Stimulated activated CD8-positive, alpha-beta memory T cell treated with anti-CD3 and anti-CD28 coated beads, Interleukin-15, amount 100 ng/mL, for 24 hours (primary cell): Measurements from ENCODE around the gene RPEL1.
"Not testable (repeated sequence)": the region's sequence is repeated elsewhere in the genome, so short reads cannot be mapped to it uniquely, and the experiment has no call there.

Experiments
- DNase-seq: peaks from one replicate; pipeline ENCODE4 v3.0.0-alpha.2; 2020; ENCODE audit warnings: low read depth

The RPEL1 gene

DNA sequence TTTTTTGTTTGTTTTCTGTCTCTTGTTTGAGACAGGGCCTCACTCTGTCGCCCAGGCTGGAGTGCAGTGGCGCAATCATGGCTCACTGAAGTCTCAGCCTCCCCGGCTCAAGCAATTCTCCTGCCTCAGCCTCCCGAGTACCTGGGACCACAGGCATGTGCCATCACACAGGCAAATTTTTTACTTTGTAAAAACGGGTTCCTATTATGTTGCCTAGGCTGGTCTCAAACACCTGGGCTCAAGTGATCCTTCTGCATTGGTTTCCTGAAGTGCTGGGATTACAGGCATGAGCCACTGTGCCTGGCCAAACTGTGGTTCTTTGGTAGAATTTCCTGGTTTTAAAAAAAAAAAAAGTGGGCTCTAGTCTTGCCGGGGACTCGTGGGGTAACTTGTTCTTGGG lies at the start of gene RPEL1:
Gene RPEL1, plus strand, starts transcription at position 301 of the 400 bp plus-strand sequence. CDS start 110 bp downstream, outside the sequence.
- DNase-seq, result not testable (repeated sequence)

DNA sequence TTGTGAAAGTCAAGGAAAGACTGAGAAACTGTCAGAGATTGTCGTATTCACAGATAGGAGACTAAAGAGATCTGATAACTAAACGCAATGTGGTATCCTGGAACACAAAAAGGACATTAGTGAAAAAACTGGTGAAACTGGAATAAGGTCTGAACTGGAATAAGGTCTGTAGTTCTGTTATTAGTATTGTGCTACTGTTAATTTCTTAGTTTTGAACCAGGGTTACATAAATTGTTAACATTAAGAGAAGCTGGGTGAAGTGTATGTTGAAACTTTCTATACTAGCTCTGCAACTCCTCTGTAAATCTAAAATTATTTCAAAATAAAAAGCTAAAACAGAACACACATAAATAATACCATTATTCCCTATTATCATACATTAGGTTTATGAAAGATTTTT lies 49.2 kb upstream of the RPEL1 start:
- DNase-seq, result no peak

DNA sequence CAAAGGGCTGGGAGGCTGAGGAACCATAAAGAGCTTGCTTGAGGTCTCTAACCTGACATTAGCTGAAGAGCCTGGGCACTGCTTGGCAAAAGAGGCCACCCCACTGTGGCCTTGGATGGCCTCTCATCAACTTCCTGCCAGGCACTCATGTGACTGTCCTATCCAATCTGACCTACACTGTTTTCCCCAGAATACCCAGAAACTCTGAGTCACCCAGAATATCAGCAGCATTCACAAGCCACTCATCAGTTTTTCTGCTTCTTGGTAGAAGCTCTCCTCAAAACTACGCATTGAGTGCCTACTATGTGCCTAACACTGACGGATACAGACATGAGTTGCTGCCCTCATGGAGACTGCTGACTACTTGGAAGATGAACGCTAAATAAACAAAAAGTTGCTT lies 48.5 kb upstream of the RPEL1 start:
- no peak for DNase-seq

DNA sequence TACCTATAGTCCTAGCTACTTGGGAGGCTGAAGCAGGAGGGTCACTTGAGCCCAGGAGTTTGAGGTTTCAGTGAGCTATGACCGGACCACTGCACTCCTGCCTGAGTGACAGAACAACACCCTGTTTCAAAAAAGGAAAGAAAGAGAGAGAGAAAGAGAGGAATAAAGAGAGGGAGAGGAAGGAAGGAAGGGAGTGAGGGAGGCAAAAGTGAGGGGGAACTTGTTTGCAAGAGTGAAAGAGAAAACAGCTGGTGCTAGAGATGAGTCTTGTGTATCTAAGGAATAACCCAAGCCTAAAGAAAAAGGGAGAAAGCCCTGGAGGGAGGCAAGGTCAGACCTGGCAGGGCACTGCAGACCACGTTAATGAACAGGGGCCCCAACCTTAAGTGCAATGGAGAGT lies 47.8 kb upstream of the RPEL1 start:
- no peak for DNase-seq

DNA sequence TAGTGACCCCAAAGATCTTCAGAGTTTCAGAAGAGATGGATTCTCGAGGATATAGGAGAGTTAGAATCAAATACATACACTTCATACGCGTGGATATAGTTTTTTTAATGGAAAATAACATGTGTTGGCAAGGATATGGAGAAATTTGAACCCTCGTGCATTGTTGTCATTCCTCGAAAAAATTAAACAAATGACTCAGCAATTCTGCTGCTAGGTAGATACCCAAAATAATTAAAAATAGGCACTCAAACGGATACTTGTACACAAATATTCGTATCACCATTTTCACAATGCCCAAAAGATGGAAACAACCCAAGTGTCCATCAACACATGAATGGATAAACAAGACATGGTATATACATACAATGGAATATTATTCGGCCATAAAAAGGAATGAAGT lies 47.0 kb upstream of the RPEL1 start:
- no peak for DNase-seq

DNA sequence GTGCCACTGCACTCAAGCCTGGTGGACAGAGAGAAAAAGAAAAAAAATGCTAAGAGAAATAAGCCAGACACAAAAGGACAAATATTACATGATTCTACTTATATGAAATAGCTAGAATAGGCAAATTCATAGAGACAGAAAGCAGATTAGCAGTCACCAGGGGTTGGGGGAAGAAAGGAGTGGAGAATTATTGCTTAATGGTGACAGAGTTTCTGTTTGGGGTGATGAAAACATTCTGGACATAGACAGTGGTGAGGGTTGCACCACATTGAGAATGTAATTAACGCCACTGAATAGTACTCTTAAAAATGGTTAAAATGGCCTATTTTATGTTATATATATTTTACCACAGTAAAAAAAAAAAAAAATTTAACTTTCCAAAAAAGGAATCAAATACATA lies 46.2 kb upstream of the RPEL1 start:
- no peak for DNase-seq

DNA sequence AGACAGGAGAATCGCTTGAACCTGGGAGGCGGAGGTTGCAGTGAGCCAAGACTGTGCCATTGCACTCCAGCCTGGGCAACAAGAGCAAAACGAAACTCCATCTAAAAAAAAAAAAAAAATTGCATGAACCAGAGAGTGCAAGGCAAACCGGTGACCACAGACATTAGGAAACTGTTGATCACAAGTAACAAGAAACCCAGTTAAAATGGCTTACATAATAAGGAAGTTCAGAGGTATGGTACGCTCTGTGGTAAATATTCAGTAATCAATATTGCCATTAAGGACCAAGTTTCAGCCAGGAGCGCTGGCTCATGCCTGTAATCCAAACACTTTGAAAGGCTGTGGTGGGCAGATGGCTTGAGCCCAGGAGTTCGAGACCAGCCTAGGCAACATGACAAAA lies 43.4 kb upstream of the RPEL1 start:
- no peak for DNase-seq

DNA sequence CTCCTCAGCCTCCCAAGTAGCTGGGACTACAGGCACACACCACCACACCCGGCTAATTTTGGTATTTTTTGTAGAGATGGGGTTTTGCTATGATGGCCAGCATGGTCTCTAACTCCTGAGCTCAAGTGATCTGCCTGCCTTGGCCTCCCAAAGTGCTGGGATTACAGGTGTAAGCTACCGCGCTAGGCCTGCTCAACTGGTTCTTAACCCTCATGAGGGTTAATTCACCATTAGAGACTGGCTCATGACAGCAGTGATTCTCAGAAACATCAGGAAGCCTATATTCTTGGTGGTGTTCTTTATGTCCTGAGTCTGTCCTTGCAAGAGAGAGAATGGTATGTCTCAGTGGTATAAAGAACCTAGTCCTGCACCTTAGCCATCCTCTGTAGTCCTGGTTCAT lies 42.2 kb upstream of the RPEL1 start:
- DNase-seq, result no peak

DNA sequence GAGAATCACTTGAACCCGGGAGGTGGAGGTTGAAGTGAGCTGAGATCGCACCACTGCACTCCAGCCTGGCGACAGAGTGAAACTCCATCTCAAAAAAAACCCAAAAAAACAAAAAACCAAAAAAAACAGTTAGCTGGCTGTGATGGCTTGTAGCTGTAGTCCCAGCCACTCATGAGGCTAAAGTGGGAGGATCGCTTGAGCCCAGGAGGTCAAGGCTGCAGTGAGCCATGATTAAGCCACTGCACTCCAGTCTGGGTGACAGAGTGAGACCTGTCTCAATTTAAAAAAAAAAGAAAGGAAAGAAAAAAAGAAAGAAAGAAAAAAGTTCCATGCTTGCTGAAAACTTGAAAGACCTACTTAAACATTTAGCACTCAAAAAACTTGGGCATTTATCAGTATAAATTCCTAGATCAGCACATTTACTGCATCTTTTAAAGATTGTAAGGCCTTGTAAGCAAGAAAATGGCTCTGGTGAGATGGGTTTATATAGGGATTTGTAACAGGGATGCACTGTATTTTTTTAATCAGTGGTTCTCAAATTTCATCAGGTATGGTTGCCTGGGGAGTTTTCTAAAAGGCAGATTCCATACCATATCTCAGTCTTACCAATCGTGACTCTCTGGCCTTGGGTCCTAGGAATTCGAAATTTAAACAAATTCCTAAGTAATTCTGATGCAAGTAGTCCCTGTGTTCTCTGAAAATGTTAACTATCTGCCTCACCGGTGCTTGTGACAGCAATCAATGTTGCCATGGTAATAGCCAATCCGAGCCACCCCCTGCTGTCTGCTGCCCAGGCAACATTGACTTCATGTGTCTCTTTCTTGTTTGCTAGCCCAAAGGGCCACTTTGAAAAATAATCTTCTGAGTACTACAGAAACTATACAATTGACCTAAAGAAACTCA lies 41.1 kb upstream of the RPEL1 start:
- no peak for DNase-seq

DNA sequence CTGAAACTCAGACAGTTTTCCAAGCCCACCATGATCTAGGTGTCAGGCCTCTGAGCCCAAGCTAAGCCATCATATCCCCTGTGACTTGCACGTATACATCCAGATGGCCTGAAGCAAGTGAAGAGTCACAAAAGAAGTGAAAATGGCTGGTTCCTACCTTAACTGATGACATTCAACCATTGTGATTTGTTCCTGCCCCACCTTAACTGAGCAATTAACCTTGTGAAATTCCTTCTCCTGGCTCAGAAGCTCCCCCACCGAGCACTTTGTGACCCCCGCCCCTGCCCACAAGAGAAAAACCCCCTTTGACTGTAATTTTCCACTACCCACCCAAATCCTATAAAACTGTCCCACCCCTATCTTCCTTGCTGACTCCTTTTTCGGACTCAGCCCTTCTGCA lies 40.3 kb upstream of the RPEL1 start:
- not testable (repeated sequence) for DNase-seq

DNA sequence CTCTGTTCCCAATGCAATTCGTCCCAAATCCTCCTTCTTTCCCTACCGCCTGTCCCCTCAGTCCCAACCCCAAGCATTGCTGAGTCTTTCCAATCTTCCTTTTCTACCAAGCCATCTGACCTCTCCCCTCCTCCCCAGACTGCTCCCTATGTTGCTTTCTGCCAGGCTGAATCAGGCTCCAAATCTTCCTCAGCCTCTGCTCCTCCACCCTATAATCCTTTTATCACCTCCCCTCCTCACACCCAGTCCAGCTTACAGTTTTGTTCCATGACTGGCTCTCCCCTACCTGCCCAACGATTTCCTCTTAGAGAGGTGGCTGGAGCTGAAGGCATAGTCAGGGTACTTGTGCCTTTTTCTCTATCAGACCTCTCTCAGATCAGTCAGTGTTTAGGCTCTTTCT lies 39.0 kb upstream of the RPEL1 start:
- DNase-seq, result not testable (repeated sequence)

DNA sequence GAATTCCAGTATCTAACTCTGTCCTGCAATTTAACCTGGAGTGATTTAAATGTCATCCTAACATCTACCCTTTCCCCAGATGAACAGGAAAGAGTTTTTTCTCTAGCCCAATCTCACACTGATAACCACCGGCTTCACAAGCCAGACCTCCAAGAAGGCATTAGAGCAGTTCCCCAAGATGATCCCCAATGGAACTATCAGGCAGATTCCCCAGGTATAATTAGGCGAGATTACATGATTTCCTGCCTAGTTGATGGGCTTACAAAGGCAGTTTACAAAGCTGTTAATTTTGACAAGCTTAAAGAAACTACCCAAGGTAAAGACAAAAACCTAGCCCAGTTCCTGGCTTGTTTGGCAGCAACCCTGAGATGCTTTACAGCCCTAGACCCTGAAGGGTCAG lies 38.5 kb upstream of the RPEL1 start:
- DNase-seq, result no peak

DNA sequence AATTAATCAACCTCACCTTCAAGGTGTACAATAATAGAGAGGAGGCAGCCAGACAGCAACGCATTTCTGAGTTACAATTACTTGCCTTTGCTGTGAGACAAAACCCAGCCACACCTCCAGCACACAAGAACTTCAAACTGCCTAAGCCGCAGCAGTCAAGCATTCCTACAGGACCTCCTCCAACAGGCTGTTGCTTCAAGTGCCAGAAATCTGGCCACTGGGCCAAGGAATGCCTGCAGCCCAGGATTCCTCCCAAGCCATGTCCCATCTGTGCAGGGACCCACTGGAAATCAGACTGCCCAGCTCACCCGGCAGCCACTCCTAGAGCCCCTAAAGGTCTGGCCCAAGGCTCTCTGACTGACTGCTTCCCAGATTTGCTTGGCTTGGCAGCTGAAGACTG lies 38.0 kb upstream of the RPEL1 start:
- not testable (repeated sequence) for DNase-seq

DNA sequence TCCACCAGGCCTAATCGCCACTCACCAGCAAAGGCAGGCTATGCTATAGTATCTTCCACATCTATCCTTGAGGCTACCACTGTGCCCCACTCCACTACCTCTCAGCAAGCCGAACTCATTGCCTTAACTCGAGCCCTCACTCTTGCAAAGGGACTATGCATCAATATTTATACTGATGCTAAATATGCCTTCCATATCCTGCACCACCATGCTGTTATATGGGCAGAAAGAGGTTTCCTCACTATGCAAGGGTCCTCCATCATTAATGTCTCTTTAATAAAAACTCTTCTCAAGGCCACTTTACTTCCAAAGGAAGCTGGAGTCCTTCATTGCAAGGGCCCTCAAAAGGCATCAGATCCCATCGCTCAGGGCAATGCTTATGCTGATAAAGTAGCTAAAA lies 35.4 kb upstream of the RPEL1 start:
- not testable (repeated sequence) for DNase-seq

DNA sequence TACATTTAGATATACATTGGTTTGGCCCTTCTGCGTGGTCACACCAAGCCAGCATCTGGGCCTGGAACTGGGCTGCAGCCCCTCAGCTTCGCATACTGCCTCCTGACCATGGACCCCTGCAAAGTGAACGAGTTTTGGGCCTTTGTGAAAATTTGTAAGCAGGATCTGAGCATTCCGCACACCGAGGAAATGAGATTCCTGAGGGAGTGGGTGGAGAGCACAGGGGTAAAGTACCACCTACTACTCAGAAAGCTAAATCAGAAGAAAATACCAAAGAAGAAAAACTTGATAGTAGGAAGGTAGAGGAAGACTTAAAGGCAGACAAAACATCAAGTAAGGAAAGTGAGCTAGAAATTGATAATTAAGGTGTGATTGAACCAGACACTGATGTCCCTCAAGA lies 30.1 kb upstream of the RPEL1 start:
- DNase-seq, result no peak

DNA sequence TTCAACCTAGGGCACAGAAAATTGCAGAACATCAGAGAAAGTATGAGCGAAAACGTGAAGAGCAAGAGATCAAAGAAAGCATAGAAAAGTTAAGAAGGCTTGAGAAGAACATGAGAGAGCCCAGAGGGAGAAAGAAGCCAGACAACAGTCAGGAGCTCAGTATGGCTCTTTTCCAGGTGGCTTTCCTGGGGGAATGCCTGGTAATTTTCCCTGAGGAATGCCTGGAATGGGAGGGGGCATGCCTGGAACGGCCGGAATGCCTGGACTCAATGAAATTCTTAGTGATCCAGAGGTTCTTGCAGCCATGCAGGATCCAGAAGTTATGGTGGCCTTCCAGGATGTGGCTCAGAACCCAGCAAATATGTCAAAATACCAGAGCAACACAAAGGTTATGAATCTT lies 29.3 kb upstream of the RPEL1 start:
- not testable (repeated sequence) for DNase-seq

DNA sequence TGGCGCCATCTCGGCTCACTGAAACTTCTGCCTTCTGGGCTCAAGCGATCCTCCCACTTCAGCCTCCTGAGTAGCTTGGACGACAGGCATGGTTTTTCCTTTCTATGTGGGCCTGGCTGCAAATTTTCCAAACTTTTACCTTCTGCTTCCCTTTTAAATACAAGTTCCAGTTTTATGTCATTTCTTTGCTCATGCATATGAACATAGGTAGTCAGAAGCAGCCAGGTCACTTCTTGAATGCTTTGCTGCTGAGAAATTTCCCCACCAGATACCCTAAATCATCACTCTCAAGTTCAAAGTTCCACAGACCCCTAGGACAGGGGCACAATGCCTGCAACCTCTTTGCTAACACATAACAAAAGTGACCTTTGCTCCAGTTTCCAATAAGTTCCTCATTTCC lies 21.6 kb upstream of the RPEL1 start:
- no peak for DNase-seq

DNA sequence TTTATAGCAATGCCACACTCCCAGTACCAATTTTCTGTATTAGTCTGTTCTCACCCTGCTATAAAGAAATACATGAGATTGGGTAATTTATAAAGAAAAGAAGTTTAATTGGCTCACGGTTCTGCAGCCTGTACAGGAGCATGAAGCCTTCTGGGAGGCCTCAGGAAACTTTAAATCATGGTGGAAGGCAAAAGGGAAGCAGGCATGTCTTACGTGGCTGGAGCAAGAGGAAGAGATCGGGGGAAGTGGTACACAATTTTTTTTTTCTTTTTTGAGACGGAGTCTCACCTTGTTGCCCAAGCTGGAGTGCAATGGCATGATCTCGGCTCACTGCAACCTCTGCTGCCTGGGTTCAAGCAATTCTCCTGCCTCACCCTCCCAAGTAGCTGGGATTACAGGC lies 21.0 kb upstream of the RPEL1 start:
- not testable (repeated sequence) for DNase-seq

DNA sequence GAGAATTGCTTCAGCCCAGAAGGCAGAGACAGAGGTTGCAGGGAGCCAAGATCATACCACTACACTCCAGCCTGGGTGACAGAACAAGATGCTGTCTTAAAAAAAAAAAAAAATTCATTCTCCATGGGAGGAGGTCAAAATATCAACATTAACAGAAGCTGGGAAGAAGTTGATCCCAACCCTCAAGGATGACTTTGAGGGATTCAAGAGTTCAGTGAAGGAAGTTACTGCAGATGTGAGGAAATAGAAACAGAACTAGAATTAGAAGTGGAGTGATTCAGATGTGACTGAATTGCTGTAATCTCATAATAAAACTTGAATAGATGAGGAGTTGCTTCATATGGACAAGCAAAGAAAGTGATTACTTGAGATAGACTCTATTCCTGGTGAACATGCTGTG lies 19.7 kb upstream of the RPEL1 start:
- no peak for DNase-seq

DNA sequence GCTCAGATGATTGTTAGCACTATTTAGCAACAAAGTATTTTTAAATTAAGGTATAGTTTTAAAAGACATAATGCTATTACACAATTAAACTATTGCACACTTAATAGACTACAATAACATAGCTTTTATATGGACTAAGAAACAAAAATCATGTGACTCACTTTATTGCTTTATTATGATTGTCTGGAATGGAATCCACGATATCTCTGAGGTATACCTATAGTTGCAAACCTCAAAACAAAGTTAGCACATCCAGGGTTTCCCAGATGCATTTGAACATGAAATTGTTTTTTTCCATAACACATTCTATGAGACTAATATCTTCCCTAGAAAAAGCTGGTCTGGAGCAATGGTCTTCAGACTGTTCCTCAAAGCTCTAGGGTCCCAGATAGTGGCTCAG lies 18.3 kb upstream of the RPEL1 start:
- DNase-seq, result no peak

DNA sequence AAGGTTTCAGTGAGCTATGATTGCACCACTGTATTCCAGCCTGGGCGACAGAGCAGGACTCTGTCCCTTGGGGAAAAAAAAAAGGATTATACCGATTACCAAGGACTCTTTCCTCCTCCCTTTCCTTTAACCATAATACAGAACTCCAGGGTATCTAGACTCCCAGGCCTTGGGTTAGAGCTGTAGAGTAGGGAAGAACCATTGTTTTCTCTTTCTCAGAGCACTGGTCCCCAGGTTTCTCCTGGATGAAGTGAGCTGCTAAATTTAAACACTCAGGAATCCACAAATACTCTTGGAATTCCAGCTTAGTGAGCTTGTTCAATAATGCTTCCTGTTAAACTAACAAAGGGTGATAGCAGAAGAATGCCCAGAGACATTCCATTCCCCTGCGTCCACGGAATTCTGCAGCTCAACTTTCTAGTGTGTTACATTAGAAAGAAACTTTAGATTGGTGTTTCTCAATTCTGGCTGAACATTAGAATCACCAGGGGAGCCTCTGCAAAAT lies 14.6 kb upstream of the RPEL1 start:
- no peak for DNase-seq

DNA sequence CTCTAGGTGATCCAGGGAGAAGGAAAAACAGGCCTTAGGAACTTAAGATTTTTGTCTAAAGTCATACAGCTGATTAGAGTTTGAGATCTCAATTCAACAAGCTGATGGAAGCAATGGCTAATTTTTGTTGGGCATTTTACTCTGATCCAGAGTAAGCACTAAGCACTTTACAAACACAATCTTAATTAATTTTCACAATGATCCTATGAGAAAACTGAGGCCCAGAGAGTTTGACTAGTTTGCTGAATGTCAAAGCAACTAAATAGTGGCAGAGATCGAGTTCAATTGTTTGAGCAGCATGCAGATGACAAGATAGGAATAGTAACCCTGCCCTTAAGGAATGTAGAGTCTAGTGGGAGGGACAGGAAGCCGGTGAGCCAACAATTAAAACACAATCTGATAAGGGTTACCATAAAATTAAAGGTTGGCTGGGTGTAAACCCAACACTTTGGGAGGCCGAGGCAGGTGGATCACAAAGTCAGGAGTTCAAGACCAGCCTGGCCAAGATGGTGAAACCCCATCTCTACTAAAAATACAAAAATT lies 13.5 kb upstream of the RPEL1 start:
- no peak for DNase-seq

DNA sequence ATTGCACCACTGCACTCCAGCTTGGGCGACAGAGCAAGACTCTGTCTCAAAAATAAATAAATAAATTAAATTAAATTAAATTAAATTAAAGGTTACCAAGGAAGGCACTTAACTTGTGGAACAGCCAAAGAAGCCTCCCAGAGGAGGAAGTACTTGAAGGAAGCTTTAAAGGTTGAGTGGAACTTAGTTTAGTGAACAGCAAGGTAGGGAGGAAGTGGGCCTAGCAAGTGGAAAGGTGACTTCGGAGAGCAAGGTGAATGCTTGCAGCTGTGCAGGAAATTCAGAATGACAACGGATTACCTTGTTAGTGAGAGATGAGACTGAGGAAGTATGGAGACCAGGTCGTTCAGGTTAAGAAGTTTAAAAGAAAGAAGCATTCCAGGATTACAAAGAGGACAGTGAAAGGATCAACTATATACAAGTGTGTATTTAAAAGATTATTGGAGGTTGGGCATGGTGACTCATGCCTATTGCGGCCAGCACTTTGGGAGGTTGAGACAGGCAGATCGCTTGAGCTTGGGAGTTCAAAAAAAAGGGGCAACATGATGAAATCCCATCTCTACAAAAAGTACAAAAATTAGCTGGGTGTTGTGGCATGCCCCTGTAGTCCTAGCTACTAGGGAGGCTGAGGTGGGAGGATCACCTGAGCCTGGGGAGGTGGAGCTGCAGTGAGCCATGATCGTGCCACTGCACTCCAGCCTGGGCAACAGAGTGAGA lies 12.8 kb upstream of the RPEL1 start:
- DNase-seq, result no peak
